ENCODE results near the gene GCN1. TPM values are rescaled to one million over a fixed set of nuclear protein-coding genes. Genes with fewer than 3 reads are reported as not detected.

Gene GCN1
- total RNA-seq, 1 donor from 2014 or later = 62.6 TPM

DNA sequence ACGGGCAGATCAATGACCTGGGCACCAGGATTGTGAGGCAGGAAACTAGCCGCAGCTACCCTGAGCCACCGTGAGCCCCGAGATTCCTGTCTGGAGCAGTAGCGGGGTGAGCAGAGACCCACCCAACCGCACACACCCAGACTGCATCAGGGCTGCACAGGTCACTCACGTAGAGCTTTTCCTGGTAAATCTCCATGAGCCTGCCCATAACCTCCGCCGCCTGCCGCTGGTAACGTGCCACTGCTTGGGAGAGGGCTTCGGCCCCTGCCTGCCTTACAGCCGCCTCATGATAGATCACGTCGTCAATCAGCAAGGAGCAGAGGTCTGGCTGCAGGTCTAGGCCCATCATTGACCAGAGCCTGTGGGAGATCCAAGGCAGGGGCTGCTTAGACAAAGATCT, 39.4 kb downstream of the GCN1 start:
- no peaks in the 10 kb centered on the region for H3K4me1 ChIP-seq

DNA sequence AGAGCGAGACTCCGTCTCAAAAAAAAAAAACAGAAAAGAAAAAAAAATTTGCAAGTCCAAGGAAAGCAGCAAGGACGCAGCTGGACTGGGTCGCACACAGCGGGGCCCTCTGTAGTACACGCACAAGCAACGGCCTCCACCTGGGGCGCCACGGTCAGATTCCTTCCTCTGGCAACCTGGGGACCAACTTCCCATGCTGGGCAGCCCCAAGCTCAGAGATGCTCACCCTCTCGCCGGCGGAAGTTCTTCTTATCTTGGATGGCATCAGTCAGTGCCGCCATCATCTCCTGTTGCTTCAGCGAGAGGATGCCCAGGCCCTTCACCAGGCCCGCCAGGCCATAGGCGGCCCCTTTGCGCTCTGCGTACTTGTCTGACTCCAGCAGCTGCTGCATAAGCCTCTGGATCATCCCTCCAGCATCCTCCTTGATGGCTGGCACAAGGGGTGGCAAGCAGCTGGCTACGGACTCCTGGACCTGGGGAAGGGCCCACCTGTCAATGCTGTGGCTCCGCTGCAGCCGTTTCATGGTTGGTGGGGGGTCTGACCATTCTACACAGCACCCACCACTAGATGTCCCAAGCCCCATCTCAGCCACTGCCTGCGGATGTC, 43.5 kb downstream of the GCN1 start:
- TF ChIP-seq POLR2AphosphoS5 (IDR thresholded peaks at IDR 0.05; ENCODE audit: insufficient read depth in 1 of 2, low read depth in 1 of 2) = no peak
- TF ChIP-seq, protein P1, sequence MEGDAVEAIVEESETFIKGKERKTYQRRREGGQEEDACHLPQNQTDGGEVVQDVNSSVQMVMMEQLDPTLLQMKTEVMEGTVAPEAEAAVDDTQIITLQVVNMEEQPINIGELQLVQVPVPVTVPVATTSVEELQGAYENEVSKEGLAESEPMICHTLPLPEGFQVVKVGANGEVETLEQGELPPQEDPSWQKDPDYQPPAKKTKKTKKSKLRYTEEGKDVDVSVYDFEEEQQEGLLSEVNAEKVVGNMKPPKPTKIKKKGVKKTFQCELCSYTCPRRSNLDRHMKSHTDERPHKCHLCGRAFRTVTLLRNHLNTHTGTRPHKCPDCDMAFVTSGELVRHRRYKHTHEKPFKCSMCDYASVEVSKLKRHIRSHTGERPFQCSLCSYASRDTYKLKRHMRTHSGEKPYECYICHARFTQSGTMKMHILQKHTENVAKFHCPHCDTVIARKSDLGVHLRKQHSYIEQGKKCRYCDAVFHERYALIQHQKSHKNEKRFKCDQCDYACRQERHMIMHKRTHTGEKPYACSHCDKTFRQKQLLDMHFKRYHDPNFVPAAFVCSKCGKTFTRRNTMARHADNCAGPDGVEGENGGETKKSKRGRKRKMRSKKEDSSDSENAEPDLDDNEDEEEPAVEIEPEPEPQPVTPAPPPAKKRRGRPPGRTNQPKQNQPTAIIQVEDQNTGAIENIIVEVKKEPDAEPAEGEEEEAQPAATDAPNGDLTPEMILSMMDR (IDR thresholded peaks at IDR 0.05) = no peak
- TF ChIP-seq POLR2A (IDR thresholded peaks at IDR 0.05) = no peak
- intact Hi-C loops (cut with DNase I) = no loop called here
- Histone ChIP-seq H3K4me3 (no peak overlapping the region), H3K9me3 (no peaks in the 10 kb centered on the region), H3K36me3 (peaks cover 0 to 89% of the 10 kb centered on the region in 2 donors), H3K27me3 (no peaks in the 10 kb centered on the region), H3K4me1 (no peaks in the 10 kb centered on the region), H3K27ac (no peak overlapping the region)
- no peak for DNase-seq (ENCODE audit: extremely low spot score in 2 of 2)

More for the DNA sequence above, 39.4 kb downstream of the GCN1 start:
- no peaks in the 10 kb centered on the region for H3K27me3 ChIP-seq
- no peaks in the 10 kb centered on the region for H3K9me3 ChIP-seq
- peaks cover 0 to 74% of the 10 kb centered on the region in 2 donors for H3K36me3 ChIP-seq
- no peak for DNase-seq (ENCODE audit: extremely low spot score in 2 of 2)
- no peak overlapping the region for H3K4me3 ChIP-seq
- H3K27ac ChIP-seq = no peak overlapping the region
- TF ChIP-seq, protein P1 (IDR thresholded peaks at IDR 0.05) = no peak
- no peak for TF ChIP-seq POLR2A (IDR thresholded peaks at IDR 0.05)
- no peak for TF ChIP-seq POLR2AphosphoS5 (IDR thresholded peaks at IDR 0.05; ENCODE audit: insufficient read depth in 1 of 2, low read depth in 1 of 2)
- intact Hi-C loops (cut with DNase I) = no loop called here

DNA sequence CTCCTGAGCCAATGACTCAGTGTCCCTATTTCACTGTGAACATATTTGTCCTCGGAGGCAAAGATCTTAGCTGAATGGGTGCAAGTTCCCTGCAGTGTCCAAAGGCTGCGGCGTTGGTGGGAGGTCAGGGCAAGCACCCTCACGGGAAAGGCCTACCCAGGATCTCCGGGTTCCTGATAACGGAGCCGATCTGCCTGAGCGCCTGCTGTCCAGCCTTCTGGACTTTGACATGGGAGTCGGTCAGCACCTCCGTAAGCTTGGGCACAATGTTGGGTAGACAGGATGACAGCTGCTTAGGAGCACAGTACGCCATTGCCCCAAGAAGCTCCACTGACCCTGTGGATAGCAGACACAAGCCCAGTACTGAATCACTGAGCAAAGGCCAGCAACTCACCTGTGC, 46.5 kb downstream of the GCN1 start:
- H3K36me3 ChIP-seq = peaks cover 0 to 87% of the 10 kb centered on the region in 2 donors
- DNase-seq (ENCODE audit: extremely low spot score in 2 of 2) = no peak

DNA sequence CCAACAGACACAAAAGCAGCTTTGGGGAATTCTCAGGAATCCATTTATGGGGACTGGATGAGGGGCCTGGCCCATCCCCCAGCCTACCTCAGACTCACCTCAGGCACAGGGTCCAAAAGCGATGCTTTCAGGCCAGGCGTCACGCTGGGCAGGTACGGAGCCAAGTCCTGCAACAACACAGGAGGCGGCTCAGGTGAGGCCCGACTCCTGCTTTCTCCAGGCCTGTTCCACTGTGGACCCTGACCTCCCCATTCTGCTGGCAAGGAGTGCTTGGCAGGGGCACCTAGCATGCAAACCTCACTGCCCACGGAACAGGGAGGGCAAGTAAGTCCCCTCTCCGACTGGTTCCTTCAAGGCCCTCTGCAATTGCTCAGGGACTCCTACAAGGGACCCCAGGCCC, 49.4 kb downstream of the GCN1 start:
- H3K36me3 ChIP-seq = peaks cover 9 to 95% of the 10 kb centered on the region in 2 donors
- no peaks in the 10 kb centered on the region for H3K4me1 ChIP-seq
- H3K27ac ChIP-seq = no peak overlapping the region
- intact Hi-C loops (cut with DNase I) = no loop called here
- no peaks in the 10 kb centered on the region for H3K27me3 ChIP-seq
- TF ChIP-seq, protein P1 (IDR thresholded peaks at IDR 0.05) = no peak
- TF ChIP-seq POLR2A (IDR thresholded peaks at IDR 0.05) = no peak
- TF ChIP-seq POLR2AphosphoS5 (IDR thresholded peaks at IDR 0.05; ENCODE audit: insufficient read depth in 1 of 2, low read depth in 1 of 2) = no peak
- H3K9me3 ChIP-seq = no peaks in the 10 kb centered on the region
- no peak for DNase-seq (ENCODE audit: extremely low spot score in 2 of 2)
- no peak overlapping the region for H3K4me3 ChIP-seq

More for the DNA sequence above, 46.5 kb downstream of the GCN1 start:
- TF ChIP-seq, protein P1 (IDR thresholded peaks at IDR 0.05) = no peak
- no peak for TF ChIP-seq POLR2AphosphoS5 (IDR thresholded peaks at IDR 0.05; ENCODE audit: insufficient read depth in 1 of 2, low read depth in 1 of 2)
- no peak for TF ChIP-seq POLR2A (IDR thresholded peaks at IDR 0.05)
- H3K4me1 ChIP-seq = no peaks in the 10 kb centered on the region
- H3K4me3 ChIP-seq = no peak overlapping the region
- H3K9me3 ChIP-seq = no peaks in the 10 kb centered on the region
- H3K27ac ChIP-seq = no peak overlapping the region
- intact Hi-C loops (cut with DNase I) = no loop called here
- no peaks in the 10 kb centered on the region for H3K27me3 ChIP-seq

DNA sequence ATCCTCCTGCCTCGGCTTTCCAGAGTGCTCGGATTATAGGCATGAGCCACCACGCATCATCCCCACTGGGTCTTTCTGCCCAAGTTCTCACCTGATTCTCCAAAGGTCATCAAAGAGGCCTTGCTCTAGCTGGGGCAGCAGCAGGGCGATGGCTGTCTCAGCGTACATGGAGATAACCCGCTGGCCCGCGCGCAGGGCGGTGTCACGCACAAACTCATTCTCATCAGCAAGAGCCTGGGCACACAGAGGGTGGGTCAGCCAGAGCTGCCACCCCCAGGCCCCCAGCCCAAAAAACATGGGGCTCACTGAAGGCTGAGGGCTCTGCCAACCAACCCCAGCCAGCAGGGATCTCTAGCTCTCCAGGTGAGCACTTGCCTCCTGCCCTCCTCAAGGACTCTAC, 50.3 kb downstream of the GCN1 start:
- intact Hi-C loops (cut with DNase I) = no loop called here
- Histone ChIP-seq H3K4me3 (no peak overlapping the region), H3K27me3 (no peaks in the 10 kb centered on the region), H3K36me3 (peaks cover 9 to 95% of the 10 kb centered on the region in 2 donors), H3K4me1 (no peaks in the 10 kb centered on the region), H3K9me3 (no peaks in the 10 kb centered on the region), H3K27ac (no peak overlapping the region)
- TF ChIP-seq POLR2AphosphoS5 (IDR thresholded peaks at IDR 0.05; ENCODE audit: insufficient read depth in 1 of 2, low read depth in 1 of 2) (no peak), POLR2A (IDR thresholded peaks at IDR 0.05) (no peak)
- TF ChIP-seq, protein P1 (IDR thresholded peaks at IDR 0.05) = no peak
- DNase-seq (ENCODE audit: extremely low spot score in 2 of 2) = no peak
